Thyroid gland (tissue), 4 donors: ENCODE data around the gene DHPS. TPM values are rescaled to one million over a fixed set of nuclear protein-coding genes. Genes with fewer than 3 reads are reported as not detected.
A peak's percentile ranks its signal among the peaks of the same experiment; 100 is the strongest.

Experiments used
- DNase-seq, 2 donors: peaks; one replicate each; pipeline ENCODE4 v3.0.0-alpha.2; 2019
- H3K27ac ChIP-seq, 3 donors: fragments of 200-600 bp; sonication (generic); 1 replicate in 2 of 3; 2 replicates in 1 of 3; pipeline ENCODE4 v1.5.1; 2016 to 2019; ENCODE audit warnings: mild to moderate bottlenecking in 1 of 3, moderate library complexity in 1 of 3
- H3K27me3 ChIP-seq: fragments of 200-600 bp; sonication (generic); one replicate; pipeline ENCODE4 v1.5.1; 2019
- H3K36me3 ChIP-seq, 2 donors: fragments of 200-600 bp; sonication (generic); one replicate each; pipeline ENCODE4 v1.5.1; 2016 to 2019
- H3K4me1 ChIP-seq, 2 donors: fragments of 200-600 bp; sonication (generic); one replicate each; pipeline ENCODE4 v1.5.1; 2017 to 2019
- H3K4me3 ChIP-seq, 3 donors: fragments of 200-600 bp; sonication (generic); replicated peaks in 1 of 3; 1 replicate in 2 of 3; 2 replicates in 1 of 3; pipeline ENCODE4 v1.5.1; 2016; ENCODE audit warnings: mild to moderate bottlenecking in 1 of 3
- H3K9me3 ChIP-seq: fragments of 200-600 bp; sonication (generic); one replicate; pipeline ENCODE4 v1.5.1; 2017
- CTCF ChIP-seq, 6 experiments: fragments of 200-600 bp in 3 of 6; fragments of 450-650 bp in 3 of 6; sonication (generic) in 3 of 6; IDR thresholded peaks; one replicate each; pipeline ENCODE4 v1.5.1; 2016 to 2019; ENCODE audit warnings: antibody characterized with exemption in 6 of 6, mild to moderate bottlenecking in 2 of 6, inconsistent platforms in 1 of 6, moderate library complexity in 1 of 6
- POLR2A ChIP-seq, 2 donors: fragments of 450-650 bp; IDR thresholded peaks; one replicate each; pipeline ENCODE4 v1.6.1; 2017; ENCODE audit warnings: antibody characterized with exemption in 2 of 2, mild to moderate bottlenecking in 2 of 2, moderate library complexity in 1 of 2
- WGBS, 2 donors: methylation state at CpG; one replicate each; pipeline ENCODE4 v1.1.5; 2017; 5-methylcytosine and 5-hydroxymethylcytosine counted together
- intact Hi-C: fragments of 100-400 bp; cut with DNase I; formaldehyde crosslinking; loops from one replicate; pipeline ENCODE4 v1.15.1; 2023
- total RNA-seq, 4 donors: library from RNA; depleted of rRNA; stranded (reverse); fragments of >200 nt; gene quantifications; one replicate each; pipeline ENCODE4 v1.2.3, GENCODE V29; 2016

Gene DHPS
- total RNA-seq, 4 donors from 2014 or later: 105 to 122 (median 115) TPM

- no peak overlapping the region for H3K27ac ChIP-seq
- no peak overlapping the region for H3K4me3 ChIP-seq
- no peaks in the 10 kb centered on the region for H3K27me3 ChIP-seq
- no peak for DNase-seq
- peaks cover 4% of the 10 kb centered on the region in 2 donors for H3K4me1 ChIP-seq
- WGBS, 2 donors: 77 to 78% methylated on average over 13 of the region's 13 CpGs
- H3K9me3 ChIP-seq: no peaks in the 10 kb centered on the region
- no peak for TF ChIP-seq CTCF (IDR thresholded peaks at IDR 0.05)
- no peak for TF ChIP-seq POLR2A (IDR thresholded peaks at IDR 0.05)
- intact Hi-C loops: no loop called here
- no peaks in the 10 kb centered on the region for H3K36me3 ChIP-seq
Measured at GRCh38 chr19:12641456-12641855, 40.2 kb downstream of the DHPS start.

GRCh38 chr19:12639901-12640613 lies 41.6 kb downstream of the DHPS start:
- H3K27ac ChIP-seq: peak overlapping the region in 1 of 3 donors; percentile 10

GRCh38 chr19:12638611-12639182 lies 43.0 kb downstream of the DHPS start:
- WGBS, 2 donors: 96 to 97% methylated on average over 22 of the region's 22 CpGs
- intact Hi-C loops: no loop called here
- TF ChIP-seq CTCF (IDR thresholded peaks at IDR 0.05): no peak
- TF ChIP-seq POLR2A (IDR thresholded peaks at IDR 0.05): no peak
- Histone ChIP-seq H3K9me3 (no peaks in the 10 kb centered on the region), H3K27ac (no peak overlapping the region), H3K4me1 (peaks cover 4% of the 10 kb centered on the region in 2 donors), H3K4me3 (no peak overlapping the region), H3K27me3 (no peaks in the 10 kb centered on the region), H3K36me3 (no peaks in the 10 kb centered on the region)
- no peak for DNase-seq

More at GRCh38 chr19:12639901-12640613, 41.6 kb downstream of the DHPS start:
- Histone ChIP-seq H3K27me3 (no peaks in the 10 kb centered on the region), H3K4me1 (peaks cover 4% of the 10 kb centered on the region in 2 donors), H3K4me3 (peak overlapping the region in 1 of 3 donors; percentile 0), H3K9me3 (no peaks in the 10 kb centered on the region), H3K36me3 (no peaks in the 10 kb centered on the region)
- TF ChIP-seq POLR2A (IDR thresholded peaks at IDR 0.05): no peak
- TF ChIP-seq CTCF (IDR thresholded peaks at IDR 0.05): peak; percentile 62 to 86 (median 74)
- DNase-seq: peak; percentile 82 to 88
- intact Hi-C loops: no loop called here
- 7 to 13% methylated on average over 21 to 27 of the region's 39 CpGs for WGBS, 2 donors

- 75 to 78% methylated on average over 13 of the region's 13 CpGs for WGBS, 2 donors
- H3K9me3 ChIP-seq: no peaks in the 10 kb centered on the region
- intact Hi-C loops: no loop called here
Measured at GRCh38 chr19:12636631-12637030, 45.0 kb downstream of the DHPS start.

More at GRCh38 chr19:12636631-12637030, 45.0 kb downstream of the DHPS start:
- peaks cover 0 to 5% of the 10 kb centered on the region in 2 donors for H3K36me3 ChIP-seq
- H3K27ac ChIP-seq: no peak overlapping the region
- peak in 1 of 2 donors; percentile 29 for DNase-seq
- no peak for TF ChIP-seq CTCF (IDR thresholded peaks at IDR 0.05)
- no peak for TF ChIP-seq POLR2A (IDR thresholded peaks at IDR 0.05)
- H3K4me3 ChIP-seq: no peak overlapping the region
- H3K4me1 ChIP-seq: peaks cover 4% of the 10 kb centered on the region in 2 donors
- no peaks in the 10 kb centered on the region for H3K27me3 ChIP-seq
